Measurements from ENCODE around the gene RBM15.
A peak's percentile ranks its signal among the peaks of the same experiment; 100 is the strongest.

The RBM15 gene

GRCh38 chr1:110356379-110356778, 17.2 kb downstream of the RBM15 start:
- no peak for DNase-seq (ENCODE audit: low spot score)

DNA sequence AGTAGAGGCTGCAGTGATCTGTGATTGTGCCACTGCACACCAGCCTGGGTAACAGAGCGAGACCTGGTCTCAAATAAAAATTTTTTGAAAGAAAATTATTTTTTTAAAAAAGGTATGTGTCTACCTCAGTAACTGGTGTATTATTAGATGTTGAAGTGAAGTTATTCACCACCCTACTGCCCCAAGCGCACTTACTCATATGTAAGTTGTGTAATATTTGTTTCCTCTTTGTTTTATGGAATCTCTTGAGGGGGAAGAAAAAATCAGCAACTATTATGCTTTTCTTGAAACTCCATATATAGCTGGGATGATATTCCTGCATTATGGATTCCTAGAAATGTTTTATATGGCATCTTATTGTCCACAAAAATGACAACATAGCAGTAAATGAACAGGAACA, 21.3 kb downstream of the RBM15 start:
- no peak for DNase-seq (ENCODE audit: low spot score)

- DNase-seq (ENCODE audit: low spot score), result no peak
Measured at GRCh38 chr1:110361856-110362255, 22.7 kb downstream of the RBM15 start.

DNA sequence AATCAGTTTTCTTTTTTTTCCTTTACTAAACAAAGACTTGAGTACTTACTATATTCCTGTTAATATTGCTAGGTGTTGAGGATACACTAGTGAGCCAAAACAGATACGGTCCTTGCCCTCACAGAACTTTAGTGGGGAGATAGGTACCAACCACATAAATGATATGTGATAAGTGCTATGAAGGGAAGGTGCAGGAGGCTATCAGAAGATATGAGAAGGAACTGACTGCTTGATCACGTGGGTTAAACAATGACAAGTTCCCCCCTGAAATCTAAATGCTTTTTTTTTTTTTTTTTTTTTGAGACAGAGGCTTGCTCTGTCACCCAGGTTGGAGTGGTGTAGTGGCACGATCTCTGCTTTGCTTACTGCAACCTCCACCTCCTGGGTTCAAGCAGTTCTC, 25.0 kb downstream of the RBM15 start:
- no peak for DNase-seq (ENCODE audit: low spot score)

- no peak for DNase-seq (ENCODE audit: low spot score)
Measured at GRCh38 chr1:110370827-110371226, 31.6 kb downstream of the RBM15 start.

DNA sequence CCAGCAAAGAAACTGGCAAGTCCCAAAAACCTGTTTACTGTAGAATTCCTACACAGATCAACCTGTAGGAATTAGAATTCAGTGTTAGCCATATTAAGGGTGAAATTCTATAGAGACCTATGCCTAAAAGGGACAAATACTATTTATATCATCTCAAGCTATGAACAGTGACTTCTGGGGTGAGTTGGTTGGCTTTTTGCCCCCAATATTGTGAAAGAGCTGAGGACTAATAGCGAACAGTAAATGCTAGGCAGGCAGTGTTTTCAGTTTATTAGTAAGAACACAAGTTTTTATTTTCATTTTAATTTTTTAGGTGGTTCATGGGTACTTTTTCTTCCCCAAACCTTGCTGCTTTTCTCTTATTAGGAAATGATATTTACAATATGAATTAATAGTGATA, 36.3 kb downstream of the RBM15 start:
- DNase-seq (ENCODE audit: low spot score), result no peak

DNA sequence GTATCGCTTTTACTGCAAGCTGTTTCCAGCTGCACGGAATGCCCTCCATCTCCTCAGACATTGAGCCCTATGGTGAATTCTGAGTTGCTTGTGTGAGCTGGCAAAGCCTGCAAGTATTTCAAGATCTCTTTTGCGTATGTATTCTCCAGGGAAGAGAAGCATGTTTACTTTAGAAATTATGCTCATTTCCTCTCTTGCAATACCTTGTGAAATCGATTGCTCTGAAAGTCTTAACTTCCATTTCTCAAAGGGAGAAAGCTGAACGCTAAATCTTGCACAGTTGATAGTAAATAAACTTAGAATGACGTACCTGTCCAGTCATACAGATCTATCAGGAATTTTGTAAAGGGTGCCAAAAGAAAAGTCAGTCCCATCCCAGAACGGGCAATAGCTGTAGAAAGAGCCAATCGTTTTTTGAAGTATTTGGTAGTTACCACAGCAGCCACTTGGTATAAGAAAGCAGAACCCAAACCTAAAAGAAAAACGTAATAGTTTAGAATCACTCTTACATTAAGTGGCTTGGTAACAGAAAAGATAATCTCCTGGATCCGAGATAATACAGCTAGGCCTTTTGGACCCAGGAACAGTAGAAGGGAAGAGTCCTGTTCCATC, 41.6 kb downstream of the RBM15 start:
- DNase-seq (ENCODE audit: low spot score), result no peak

DNA sequence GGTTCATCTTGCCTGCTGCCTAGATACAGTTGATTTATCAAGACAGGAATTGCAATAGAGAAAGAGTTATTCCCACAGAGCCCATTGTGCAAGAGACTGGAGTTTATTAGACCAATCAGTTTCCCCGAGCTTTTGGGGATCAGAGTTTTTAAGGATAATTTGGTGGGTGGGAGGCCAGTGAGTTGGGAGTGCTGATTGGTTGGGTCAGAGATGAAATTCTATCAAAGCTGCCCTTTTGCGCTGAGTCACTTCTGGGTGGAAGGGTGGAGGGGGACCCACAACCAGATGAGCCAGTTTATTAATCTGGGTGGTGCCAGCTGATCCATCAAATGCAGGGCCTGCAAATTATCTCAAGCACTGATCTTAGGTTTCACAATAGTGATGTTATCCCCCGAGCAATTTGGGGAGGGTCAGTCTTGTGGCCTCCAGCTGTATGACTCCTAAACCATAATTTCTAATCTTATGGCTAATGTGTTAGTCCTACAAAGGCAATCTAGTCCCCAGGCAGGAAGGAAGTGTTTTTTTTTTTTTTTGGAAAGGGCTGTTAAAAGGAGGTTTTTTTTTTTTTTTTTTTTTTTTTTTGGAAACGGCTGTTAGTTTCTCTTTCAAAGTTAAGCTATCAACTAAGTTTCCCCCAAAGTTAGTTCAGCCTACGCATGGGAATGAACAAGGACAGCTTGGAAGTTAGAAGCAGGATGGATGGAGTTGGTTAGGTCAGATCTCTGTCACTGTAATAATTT, 44.2 kb downstream of the RBM15 start:
- no peak for DNase-seq (ENCODE audit: low spot score)

GRCh38 chr1:110384581-110385321, 45.6 kb downstream of the RBM15 start:
- no peak for DNase-seq (ENCODE audit: low spot score)

- no peak for DNase-seq (ENCODE audit: low spot score)
Measured at GRCh38 chr1:110385369-110385768, 46.2 kb downstream of the RBM15 start.

DNA sequence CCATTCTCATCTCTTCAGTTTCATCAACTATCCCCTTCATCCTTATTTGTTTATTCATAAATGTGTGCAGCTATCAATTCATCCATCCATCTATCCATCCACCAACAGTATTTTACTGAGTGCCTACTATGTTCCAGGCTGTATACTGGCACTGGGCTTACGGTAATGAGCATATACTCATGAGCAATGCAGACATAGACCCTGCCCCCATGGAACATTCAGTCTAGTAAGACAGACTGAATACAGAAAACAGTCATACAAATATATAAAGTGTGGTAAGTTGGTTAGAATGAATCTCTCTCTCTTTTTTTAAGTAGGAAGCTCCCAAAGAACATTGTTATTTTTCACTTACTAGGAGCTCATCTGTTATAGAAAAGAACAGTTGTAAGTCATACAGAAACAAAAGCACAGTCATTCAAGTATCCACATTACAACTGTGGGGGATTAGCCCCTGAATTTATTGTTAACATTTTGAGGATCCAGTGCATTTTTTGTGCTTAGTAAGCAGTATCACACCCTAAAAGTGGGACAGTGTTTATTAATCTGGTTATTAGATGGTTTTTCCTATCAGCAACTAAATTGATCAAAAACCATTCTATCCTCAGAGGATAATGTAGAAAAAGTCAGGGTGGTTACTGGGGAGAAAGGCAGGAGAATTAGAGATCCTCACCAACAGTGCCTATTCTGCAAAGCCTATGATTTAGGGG, 48.0 kb downstream of the RBM15 start:
- no peak for DNase-seq (ENCODE audit: low spot score)

DNA sequence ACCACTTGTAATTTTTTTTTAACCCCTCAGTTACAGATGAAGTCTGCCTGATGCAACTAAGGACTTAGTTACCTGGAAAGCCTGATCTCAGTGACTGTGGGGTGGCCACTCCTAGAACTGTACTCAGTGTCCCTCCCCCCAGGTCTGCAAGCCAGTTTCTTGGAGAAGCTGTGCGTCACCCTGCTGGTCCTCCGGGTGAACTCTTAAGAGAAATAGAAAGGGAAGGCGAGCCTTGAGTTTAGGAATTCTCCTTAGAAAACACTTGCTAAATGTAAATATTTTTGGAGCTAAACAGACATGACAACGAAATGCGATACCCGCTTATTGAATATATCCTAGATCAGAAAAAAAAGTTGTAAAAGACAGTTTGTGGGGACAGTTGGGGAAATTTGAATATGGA, 50.9 kb downstream of the RBM15 start:
- DNase-seq (ENCODE audit: low spot score), result no peak

GRCh38 chr1:110390692-110391245, 51.6 kb downstream of the RBM15 start, which contains the start of gene SLC16A4:
Gene SLC16A4, minus strand, starts transcription at chr1:110391026. Its CDS starts 1,703 bp downstream, at chr1:110389323.
- DNase-seq (ENCODE audit: low spot score), result peak; percentile 53

- DNase-seq (ENCODE audit: low spot score), result no peak
Measured at GRCh38 chr1:110393286-110393685, 54.1 kb downstream of the RBM15 start.

GRCh38 chr1:110393691-110394492, 54.7 kb downstream of the RBM15 start:
- no peak for DNase-seq (ENCODE audit: low spot score)

- DNase-seq (ENCODE audit: low spot score), result no peak
Measured at GRCh38 chr1:110394493-110394820, 55.3 kb downstream of the RBM15 start.
